ENCODE data around the gene RAB19. TPM values are rescaled to one million over a fixed set of nuclear protein-coding genes. Genes with fewer than 3 reads are reported as not detected.

Gene RAB19
- total RNA-seq, 1 experiment from 2014 or later = not detected

DNA sequence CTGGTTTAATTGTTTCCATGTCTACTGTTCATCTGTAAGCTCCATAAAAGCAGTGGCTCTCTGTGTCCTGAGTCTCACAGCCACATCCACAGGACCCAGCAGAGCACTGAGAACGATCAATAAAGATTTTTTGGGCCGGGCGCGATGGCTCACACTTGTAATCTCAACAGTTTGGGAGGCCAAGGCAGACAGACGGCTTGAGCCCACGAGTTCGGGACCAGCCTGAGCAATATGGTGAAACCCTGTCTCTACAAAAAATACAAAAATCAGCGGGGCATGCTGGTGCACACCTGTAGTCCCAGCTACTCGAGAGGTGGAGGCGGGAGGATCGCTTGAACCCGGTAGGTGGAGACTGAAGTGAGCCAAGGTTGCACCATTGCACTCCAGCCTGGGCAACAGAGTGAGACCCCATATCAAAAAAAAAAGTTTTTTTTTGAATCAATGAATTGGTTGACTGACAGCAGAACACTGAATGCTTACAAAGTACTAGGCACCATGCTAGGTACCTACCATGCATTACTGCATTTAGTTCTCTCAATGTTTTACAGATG is 10.0 kb upstream of the RAB19 start:
- no peaks in the 10 kb centered on the region for H3K27me3 ChIP-seq (replicated peaks; ENCODE audit: insufficient read depth, low read depth, low read length, poor library complexity)
- H3K36me3 ChIP-seq (ENCODE audit: insufficient read depth, low read length, poor library complexity, severe bottlenecking) = no peaks in the 10 kb centered on the region
- ChIA-PET CTCF (no interaction called here), POLR2A (ENCODE audit: low non-redundant PET) (no interaction called here)
- no peak for DNase-seq (ENCODE audit: low spot score)
- H3K4me1 ChIP-seq (ENCODE audit: insufficient read depth, low read length, poor library complexity, severe bottlenecking) = peaks cover 5% of the 10 kb centered on the region
- intact Hi-C loops (cut with micrococcal nuclease; ENCODE audit: unreplicated experiment) = no loop called here
- no TSS peak for BruUV-seq (replicated peaks)
- no peak overlapping the region for H3K4me3 ChIP-seq (ENCODE audit: low read depth, low read length, poor library complexity, severe bottlenecking)
- H3K27ac ChIP-seq (ENCODE audit: low read depth, low read length, poor library complexity, severe bottlenecking) = no peak overlapping the region
- TF ChIP-seq CTCF (conservative IDR thresholded peaks at IDR 0.05; ENCODE audit: low read depth, low read length) (no peak), EZH2 (IDR thresholded peaks at IDR 0.05; ENCODE audit: borderline replicate concordance, low read depth, low read length, poor library complexity, severe bottlenecking) (no peak)
- H3K9me3 ChIP-seq (ENCODE audit: low read depth, low read length, poor library complexity, severe bottlenecking) = no peaks in the 10 kb centered on the region

GRCh38 chr7:140397784-140398750 is 5.8 kb upstream of the RAB19 start, which contains the start of gene SLC37A3:
Gene SLC37A3, minus strand, starts transcription at chr7:140398530. Its CDS starts 16,004 bp downstream, at chr7:140382526.
- Histone ChIP-seq H3K27me3 (replicated peaks; ENCODE audit: insufficient read depth, low read depth, low read length, poor library complexity) (no peaks in the 10 kb centered on the region), H3K27ac (ENCODE audit: low read depth, low read length, poor library complexity, severe bottlenecking) (peak within 1 kb of the TSS; percentile 55), H3K4me1 (ENCODE audit: insufficient read depth, low read length, poor library complexity, severe bottlenecking) (peaks cover 5% of the 10 kb centered on the region), H3K9me3 (ENCODE audit: low read depth, low read length, poor library complexity, severe bottlenecking) (no peaks in the 10 kb centered on the region), H3K4me3 (ENCODE audit: low read depth, low read length, poor library complexity, severe bottlenecking) (peak within 1 kb of the TSS; percentile 77), H3K36me3 (ENCODE audit: insufficient read depth, low read length, poor library complexity, severe bottlenecking) (no peaks in the 10 kb centered on the region)
- TF ChIP-seq CTCF (conservative IDR thresholded peaks at IDR 0.05; ENCODE audit: low read depth, low read length) (no peak), EZH2 (IDR thresholded peaks at IDR 0.05; ENCODE audit: borderline replicate concordance, low read depth, low read length, poor library complexity, severe bottlenecking) (no peak)
- BruUV-seq (replicated peaks) = TSS peak; percentile 82
- ChIA-PET POLR2A (ENCODE audit: low non-redundant PET) (interaction anchor here (0.6 to 0.7 kb wide), 2 partner anchors 240 to 255 kb away, joined by 3 to 17 read pairs; no protein-coding TSS in a partner anchor), CTCF (interaction anchor here (0.5 kb wide), 1 partner anchor 47 kb away, joined by 5 read pairs; no protein-coding TSS in a partner anchor)
- intact Hi-C loops (cut with micrococcal nuclease; ENCODE audit: unreplicated experiment) = no loop called here
- peak; percentile 83 for DNase-seq (ENCODE audit: low spot score)

GRCh38 chr7:140398821-140399220 is 5.0 kb upstream of the RAB19 start:
- Histone ChIP-seq H3K9me3 (ENCODE audit: low read depth, low read length, poor library complexity, severe bottlenecking) (no peaks in the 10 kb centered on the region), H3K4me3 (ENCODE audit: low read depth, low read length, poor library complexity, severe bottlenecking) (peak overlapping the region; percentile 77), H3K4me1 (ENCODE audit: insufficient read depth, low read length, poor library complexity, severe bottlenecking) (peaks cover 5% of the 10 kb centered on the region), H3K27ac (ENCODE audit: low read depth, low read length, poor library complexity, severe bottlenecking) (no peak overlapping the region), H3K27me3 (replicated peaks; ENCODE audit: insufficient read depth, low read depth, low read length, poor library complexity) (no peaks in the 10 kb centered on the region), H3K36me3 (ENCODE audit: insufficient read depth, low read length, poor library complexity, severe bottlenecking) (no peaks in the 10 kb centered on the region)
- ChIA-PET CTCF (no interaction called here), POLR2A (ENCODE audit: low non-redundant PET) (interaction anchor here (0.7 kb wide), 1 partner anchor 254 kb away, joined by 17 read pairs; no protein-coding TSS in a partner anchor)
- no peak for DNase-seq (ENCODE audit: low spot score)
- no TSS peak for BruUV-seq (replicated peaks)
- no peak for TF ChIP-seq EZH2 (IDR thresholded peaks at IDR 0.05; ENCODE audit: borderline replicate concordance, low read depth, low read length, poor library complexity, severe bottlenecking)
- no peak for TF ChIP-seq CTCF (conservative IDR thresholded peaks at IDR 0.05; ENCODE audit: low read depth, low read length)
- intact Hi-C loops (cut with micrococcal nuclease; ENCODE audit: unreplicated experiment) = no loop called here
